Medulla oblongata (tissue), 1 donor: ENCODE data around the gene PARD3B.

ENCODE experiments used
- DNase-seq: peaks from one replicate; pipeline ENCODE4 v3.0.0-alpha.2; 2015; ENCODE audit errors: extremely low spot score

Gene PARD3B

DNA sequence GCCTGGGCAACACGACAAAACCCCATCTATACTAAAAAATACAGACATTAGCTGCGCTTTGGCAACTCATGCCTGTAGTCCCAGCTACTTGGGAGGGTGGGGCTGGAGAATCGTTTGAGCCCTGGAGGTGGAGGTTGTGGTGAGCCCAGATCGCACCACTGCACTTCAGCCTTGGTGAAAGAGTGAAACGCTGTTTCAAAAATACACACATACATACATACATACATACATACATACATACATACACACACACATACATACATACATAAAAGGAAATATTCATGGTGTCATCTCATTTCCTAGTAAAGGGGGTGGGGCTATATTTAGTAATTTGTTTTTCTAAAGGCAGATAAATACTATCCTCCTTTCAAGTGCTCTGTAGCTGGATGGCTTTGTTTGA lies 205.1 kb downstream of the PARD3B start:
- no peak for DNase-seq

GRCh38 chr2:204751472-204751871 lies 206.2 kb downstream of the PARD3B start:
- no peak for DNase-seq

- DNase-seq, result no peak
Observed at GRCh38 chr2:204753841-204754240, 208.6 kb downstream of the PARD3B start.

GRCh38 chr2:204754898-204755297 lies 209.6 kb downstream of the PARD3B start:
- DNase-seq, result no peak

GRCh38 chr2:204763974-204764703 lies 218.9 kb downstream of the PARD3B start:
- DNase-seq, result no peak

- DNase-seq, result no peak
Observed at GRCh38 chr2:204770735-204771134, 225.5 kb downstream of the PARD3B start.

GRCh38 chr2:204771721-204772120 lies 226.4 kb downstream of the PARD3B start:
- no peak for DNase-seq

DNA sequence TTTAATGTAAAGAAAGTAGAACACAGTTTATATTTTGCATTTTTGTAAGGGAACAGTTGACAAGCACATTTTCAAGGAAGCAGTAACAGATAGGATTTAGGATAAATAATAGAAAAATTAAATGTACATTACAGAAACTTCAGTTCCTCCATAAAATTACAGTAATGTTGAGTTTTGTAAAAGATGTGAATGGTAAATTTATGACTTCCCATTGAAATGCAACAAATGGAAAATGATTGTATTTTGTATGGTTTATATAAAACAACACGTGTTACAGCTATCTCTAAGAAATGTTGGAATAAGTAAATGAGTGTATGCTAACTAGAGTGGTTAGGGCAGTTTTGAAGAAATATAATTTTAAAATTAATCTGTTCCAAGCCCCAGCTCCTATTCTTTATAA lies 227.3 kb downstream of the PARD3B start:
- no peak for DNase-seq

DNA sequence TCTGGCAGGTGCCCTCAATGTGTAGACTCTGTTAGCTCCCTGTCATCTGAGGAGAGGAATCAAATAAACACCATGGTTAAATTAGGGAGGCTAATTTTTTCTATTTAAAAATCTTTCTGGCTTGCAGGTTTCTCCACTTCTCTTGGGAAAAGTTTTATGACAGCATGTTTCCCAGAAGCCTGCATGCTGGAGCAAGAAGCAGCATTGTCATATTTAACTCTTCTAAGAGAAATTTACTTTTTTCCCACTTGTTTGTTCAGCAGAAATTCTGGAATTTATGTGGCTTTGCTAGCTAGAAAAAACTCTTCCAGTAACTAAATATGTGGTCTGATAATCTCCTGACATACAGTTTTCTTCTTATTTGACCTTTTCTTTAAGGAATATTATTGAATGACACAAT lies 230.5 kb downstream of the PARD3B start:
- DNase-seq, result no peak

DNA sequence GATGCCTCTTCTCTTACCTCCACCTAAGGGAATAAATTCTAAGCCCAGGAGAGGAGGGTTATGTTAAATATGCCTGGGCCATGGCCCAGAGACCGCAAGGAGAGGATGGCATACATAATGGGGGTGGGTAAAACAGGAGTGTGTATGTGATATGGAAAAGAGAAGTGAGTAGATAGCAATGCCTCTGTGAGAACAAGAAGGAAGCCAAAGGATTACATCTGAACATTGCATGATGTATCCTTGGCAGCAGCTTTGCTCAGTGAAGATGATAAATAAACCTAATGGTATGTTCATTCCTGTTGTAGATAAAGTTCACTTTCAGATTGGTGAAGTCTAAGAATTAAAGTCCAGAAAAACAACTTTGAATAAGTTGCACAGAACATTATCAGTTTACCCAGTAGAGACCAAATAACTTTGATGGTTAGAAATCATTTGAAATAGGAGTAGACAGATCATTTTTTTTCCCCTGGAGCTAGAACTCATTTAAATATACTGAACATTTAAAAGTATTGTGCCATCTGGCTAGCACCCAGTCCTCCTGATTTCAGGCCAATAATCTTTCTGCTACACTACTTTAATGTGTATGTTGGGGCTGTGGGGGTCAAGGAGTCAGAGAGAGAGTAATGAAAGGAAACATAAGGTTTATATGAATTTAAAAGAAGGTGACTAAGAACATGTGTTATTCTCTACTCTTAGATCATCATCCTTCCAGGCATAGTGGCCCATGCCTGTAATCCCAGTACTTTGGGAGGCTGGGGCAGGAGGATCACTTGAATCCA lies 231.7 kb downstream of the PARD3B start:
- no peak for DNase-seq

DNA sequence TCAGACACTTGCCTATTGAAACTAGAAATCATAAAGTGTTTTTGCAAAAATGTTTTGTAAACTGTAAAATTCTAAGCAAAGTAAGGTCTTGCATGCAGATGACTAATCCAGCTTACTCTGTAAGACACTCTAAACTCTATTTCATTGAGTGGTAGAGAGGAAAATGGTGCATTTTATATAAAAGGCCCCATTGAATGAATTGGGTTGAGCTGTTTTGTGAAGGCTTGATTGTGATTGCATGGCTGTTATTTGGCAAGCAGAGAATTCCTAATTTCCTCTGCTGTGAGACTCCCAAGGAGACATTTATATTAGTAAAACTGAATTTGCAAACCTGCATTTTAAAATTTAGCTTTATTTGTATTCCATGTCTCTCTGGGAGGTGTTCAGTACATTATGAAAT lies 234.5 kb downstream of the PARD3B start:
- DNase-seq, result no peak

DNA sequence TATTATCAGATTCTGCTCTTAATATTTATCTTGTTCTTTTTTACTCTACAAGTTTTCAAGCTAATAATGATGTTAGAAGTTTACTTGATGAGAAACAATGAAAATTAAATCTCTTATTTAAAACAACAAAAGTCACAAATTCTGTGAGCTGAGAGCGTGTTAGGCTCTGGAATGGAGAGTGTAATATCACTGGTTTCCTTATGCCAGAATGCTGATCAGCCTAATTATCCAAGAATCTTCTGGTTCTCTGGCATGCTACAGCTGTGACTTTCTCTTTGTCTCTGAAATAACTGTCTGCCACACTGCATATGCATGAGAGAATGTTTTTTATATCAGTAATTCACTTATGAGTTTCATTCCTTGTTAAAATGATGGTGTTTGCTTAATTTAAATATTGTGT lies 236.7 kb downstream of the PARD3B start:
- no peak for DNase-seq

- DNase-seq, result no peak
Observed at GRCh38 chr2:204790076-204790475, 244.8 kb downstream of the PARD3B start.

GRCh38 chr2:204791230-204791629 lies 246.0 kb downstream of the PARD3B start:
- DNase-seq, result no peak

DNA sequence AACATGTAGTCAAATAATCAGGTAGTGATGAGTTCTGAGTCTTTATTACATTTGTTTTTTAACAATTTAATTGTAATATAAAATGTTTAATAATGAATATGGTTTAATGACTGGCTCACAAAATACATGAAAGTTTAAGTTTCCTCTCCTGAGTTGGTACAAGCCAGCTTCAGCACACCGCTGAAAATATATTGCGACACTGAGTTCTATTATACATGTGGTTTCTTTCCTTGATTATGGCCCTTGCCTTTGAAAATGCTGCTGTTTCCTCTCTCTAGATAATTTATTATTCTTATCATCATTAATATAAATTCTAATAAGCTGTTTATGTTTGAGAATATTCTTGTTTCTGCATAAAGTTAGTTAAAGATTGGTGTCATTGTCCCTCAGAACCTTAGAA lies 249.3 kb downstream of the PARD3B start:
- no peak for DNase-seq

- no peak for DNase-seq
Observed at GRCh38 chr2:204795156-204795555, 249.9 kb downstream of the PARD3B start.

GRCh38 chr2:204796581-204796980 lies 251.3 kb downstream of the PARD3B start:
- no peak for DNase-seq

DNA sequence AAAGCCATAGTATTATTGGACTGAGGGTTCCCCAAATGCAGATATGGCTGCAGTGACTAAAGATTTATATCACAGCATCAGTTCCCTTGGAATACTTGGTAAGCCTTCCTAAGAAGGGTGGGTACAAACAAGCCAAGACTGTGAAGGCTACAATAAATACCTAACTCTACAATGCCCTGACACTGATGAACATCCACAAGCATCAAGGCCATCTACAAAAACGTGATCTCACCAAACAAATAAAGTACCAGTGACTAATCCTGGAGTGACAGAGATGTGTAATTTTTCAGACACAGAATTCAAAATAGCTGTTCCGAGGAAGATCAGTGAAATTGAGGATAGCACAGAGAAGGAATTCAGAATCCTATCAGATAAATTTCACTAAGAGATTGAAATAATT lies 254.5 kb downstream of the PARD3B start:
- no peak for DNase-seq

DNA sequence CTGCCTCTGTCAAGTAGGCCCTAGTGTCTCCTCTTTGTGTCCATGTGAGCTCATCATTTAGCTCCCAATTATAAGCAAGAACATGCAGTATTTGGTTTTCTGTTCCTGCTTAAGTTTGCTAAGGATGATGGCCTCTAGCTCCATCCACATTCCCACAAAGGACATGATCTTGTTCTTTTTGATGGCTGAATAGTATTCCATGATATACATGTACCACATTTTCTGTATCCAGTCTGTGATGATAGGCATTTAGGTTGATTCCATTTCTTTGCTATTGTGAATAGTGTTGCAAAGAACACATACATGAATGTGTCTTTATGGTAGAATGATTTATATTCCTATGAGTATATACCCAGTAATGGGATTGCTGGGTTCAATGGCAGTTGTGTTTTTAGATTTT lies 263.2 kb downstream of the PARD3B start:
- no peak for DNase-seq

DNA sequence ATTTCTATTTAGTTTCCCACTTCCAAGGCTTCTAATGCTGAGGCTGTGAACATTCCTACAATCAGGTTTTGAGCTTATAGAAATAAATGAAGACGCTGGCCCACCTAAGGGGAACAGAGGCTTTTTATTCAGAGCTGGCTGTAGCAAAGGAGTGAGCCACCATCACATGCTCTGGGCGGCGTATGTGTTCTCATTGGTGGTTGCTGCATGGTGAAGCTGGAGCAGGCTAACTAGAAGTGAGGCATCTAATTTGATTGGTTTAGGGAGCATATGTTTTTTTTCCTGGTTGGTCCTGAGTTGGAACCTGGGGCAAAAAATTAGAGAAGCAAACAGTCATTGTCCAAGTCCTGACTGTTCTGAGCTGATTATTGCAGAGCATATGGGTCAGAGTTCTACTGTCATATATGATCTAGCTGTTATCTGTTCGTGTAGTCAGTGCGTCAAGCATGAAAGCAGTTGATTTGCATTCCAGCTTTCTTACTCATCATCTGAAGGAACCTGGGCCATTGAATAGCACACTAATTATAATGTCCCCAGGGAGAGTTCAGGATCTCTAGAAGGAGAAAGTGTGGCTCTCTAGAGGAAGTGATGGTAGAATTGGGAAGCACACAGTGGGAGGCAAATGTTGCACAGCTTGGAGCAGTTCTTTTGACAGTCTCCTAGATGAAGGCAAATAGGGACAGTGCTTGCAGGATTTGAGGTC lies 279.6 kb downstream of the PARD3B start:
- DNase-seq, result no peak

DNA sequence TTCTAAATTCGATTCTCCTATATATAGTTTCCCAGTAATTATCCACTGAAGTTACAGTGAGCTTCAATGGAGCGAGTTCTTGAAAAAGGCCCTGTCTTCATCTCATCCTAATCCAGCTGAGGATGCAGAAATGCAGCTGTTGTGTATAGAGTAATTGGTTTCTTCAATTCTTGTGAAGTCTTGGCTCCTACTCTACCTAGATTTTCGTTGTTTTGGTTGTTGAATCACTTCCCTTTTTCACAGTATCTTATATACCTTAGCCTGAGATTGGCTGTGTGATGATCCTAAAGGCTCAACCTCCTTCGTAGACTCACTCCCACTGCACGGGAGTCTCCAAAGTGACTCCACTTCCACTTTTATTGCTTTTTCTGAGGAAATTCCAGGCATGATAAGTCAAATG lies 280.4 kb downstream of the PARD3B start:
- DNase-seq, result no peak

DNA sequence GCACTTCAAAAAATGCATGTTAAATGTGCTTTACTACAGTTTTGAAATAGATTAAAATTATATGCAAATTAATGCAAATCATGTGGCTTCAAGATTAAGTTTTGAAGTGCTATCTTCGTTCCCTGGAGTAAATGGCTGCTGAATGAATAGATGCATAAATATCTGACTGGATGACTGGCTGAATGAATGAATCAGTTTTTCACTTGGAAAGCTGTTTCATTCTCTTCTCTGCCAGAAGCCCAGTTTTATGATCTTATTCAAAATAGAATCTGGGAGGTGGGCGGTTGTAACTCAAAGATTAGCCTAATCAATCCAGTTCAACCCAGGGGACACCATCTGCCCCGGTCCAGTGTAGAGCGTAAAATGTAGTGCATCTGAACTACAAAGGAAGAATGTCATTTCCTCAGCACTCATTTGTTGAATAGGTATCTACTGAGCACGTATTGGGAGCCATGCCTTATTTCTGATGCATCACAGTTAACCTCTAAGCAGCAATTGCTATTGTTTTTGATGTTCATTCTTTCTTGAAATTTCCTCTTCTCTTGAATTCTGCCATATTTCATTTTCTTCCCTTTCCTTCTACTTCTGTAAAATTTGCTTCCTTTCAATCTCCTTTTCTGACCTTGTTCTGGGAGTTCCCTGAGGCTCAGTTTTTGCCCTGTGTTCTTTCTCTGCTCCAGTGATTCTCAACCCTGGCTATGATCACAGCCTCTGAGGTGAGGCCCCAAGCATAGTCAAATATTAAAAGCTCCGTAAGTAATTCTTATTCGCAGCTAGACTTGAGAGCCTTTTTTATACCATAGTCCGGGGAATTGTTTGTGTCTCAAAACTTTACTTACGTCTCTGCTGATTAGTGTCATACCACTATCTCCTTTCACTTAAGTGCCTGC lies 282.7 kb downstream of the PARD3B start:
- DNase-seq, result no peak
